Measurements from ENCODE around the gene EXOC6B.
"Not testable (repeated sequence)": the region's sequence is repeated elsewhere in the genome, so short reads cannot be mapped to it uniquely, and the experiment has no call there.

EXOC6B gene

GRCh38 chr2:72496479-72496878 is 329.4 kb downstream of the EXOC6B start:
- H3K18ac ChIP-seq (ENCODE audit: low read length) = no peak overlapping the region
- no peak overlapping the region for H3K27ac ChIP-seq (ENCODE audit: low read depth, low read length)
- H3K4me1 ChIP-seq (ENCODE audit: control insufficient read depth in 1 of 2, insufficient read depth in 2 of 2, low read length in 2 of 2) = no peaks in the 10 kb centered on the region
- no peak overlapping the region for H3K4ac ChIP-seq (ENCODE audit: low read depth, low read length)
- H3K9ac ChIP-seq (ENCODE audit: low read length) = no peak overlapping the region
- no peaks in the 10 kb centered on the region for H3K79me2 ChIP-seq (ENCODE audit: control insufficient read depth, insufficient read depth, low read length, poor library complexity)
- no peak overlapping the region for H4K91ac ChIP-seq (ENCODE audit: low read depth, low read length)
- H4K8ac ChIP-seq (ENCODE audit: low read depth, low read length) = no peak overlapping the region
- H4K12ac ChIP-seq (ENCODE audit: low read depth, low read length) = no peak overlapping the region
- no peak overlapping the region for H2BK5ac ChIP-seq (ENCODE audit: low read depth, low read length, poor library complexity)
- H2BK120ac ChIP-seq (ENCODE audit: insufficient read depth, low read length, poor library complexity) = no peak overlapping the region
- H3K79me1 ChIP-seq (ENCODE audit: low read length) = no peaks in the 10 kb centered on the region
- no peak overlapping the region for H2BK12ac ChIP-seq (ENCODE audit: low read length)
- H2AFZ ChIP-seq (ENCODE audit: insufficient read depth, low read length, poor library complexity) = no peak overlapping the region
- no peak overlapping the region for H3K23ac ChIP-seq (ENCODE audit: low read length)
- H2AK5ac ChIP-seq (ENCODE audit: low read length) = no peak overlapping the region
- no peak overlapping the region for H3K14ac ChIP-seq (ENCODE audit: low read length)
- H3K27me3 ChIP-seq (ENCODE audit: insufficient read depth, low read length) = no peaks in the 10 kb centered on the region
- H3K4me3 ChIP-seq (ENCODE audit: low read depth, low read length) = no peak overlapping the region
- no peak overlapping the region for H3K4me2 ChIP-seq (ENCODE audit: low read length)
- H3K9me3 ChIP-seq (ENCODE audit: insufficient read depth, low read depth, low read length) = no peaks in the 10 kb centered on the region
- peaks cover 0 to 2% of the 10 kb centered on the region in 2 experiments for H3K36me3 ChIP-seq (ENCODE audit: control insufficient read depth in 1 of 2, insufficient read depth in 2 of 2, low read length in 2 of 2)
- no peak for DNase-seq

- Histone ChIP-seq H3K4ac (ENCODE audit: low read depth, low read length) (no peak overlapping the region), H2BK120ac (ENCODE audit: insufficient read depth, low read length, poor library complexity) (no peak overlapping the region), H4K8ac (ENCODE audit: low read depth, low read length) (no peak overlapping the region), H3K4me3 (ENCODE audit: low read depth, low read length) (no peak overlapping the region), H3K4me2 (ENCODE audit: low read length) (no peak overlapping the region), H3K79me2 (ENCODE audit: control insufficient read depth, insufficient read depth, low read length, poor library complexity) (no peaks in the 10 kb centered on the region), H4K91ac (ENCODE audit: low read depth, low read length) (no peak overlapping the region), H3K36me3 (ENCODE audit: control insufficient read depth in 1 of 2, insufficient read depth in 2 of 2, low read length in 2 of 2) (peaks cover 0 to 2% of the 10 kb centered on the region in 2 experiments), H2BK5ac (ENCODE audit: low read depth, low read length, poor library complexity) (no peak overlapping the region), H3K9me3 (ENCODE audit: insufficient read depth, low read depth, low read length) (no peaks in the 10 kb centered on the region), H3K18ac (ENCODE audit: low read length) (no peak overlapping the region), H3K23ac (ENCODE audit: low read length) (no peak overlapping the region), H3K4me1 (ENCODE audit: control insufficient read depth in 1 of 2, insufficient read depth in 2 of 2, low read length in 2 of 2) (no peaks in the 10 kb centered on the region), H2BK12ac (ENCODE audit: low read length) (no peak overlapping the region), H3K27me3 (ENCODE audit: insufficient read depth, low read length) (no peaks in the 10 kb centered on the region), H4K12ac (ENCODE audit: low read depth, low read length) (no peak overlapping the region), H3K14ac (ENCODE audit: low read length) (no peak overlapping the region), H2AFZ (ENCODE audit: insufficient read depth, low read length, poor library complexity) (no peak overlapping the region), H3K9ac (ENCODE audit: low read length) (no peak overlapping the region), H2AK5ac (ENCODE audit: low read length) (no peak overlapping the region), H3K27ac (ENCODE audit: low read depth, low read length) (no peak overlapping the region), H3K79me1 (ENCODE audit: low read length) (no peaks in the 10 kb centered on the region)
- DNase-seq = no peak
- no CpG with 5 or more reads among the region's 1 CpG for WGBS (ENCODE audit: extremely low coverage, insufficient coverage, insufficient read length)
Observed at GRCh38 chr2:72494392-72494791, 331.4 kb downstream of the EXOC6B start.

- H3K27me3 ChIP-seq (ENCODE audit: insufficient read depth, low read length); H2AK5ac ChIP-seq (ENCODE audit: low read length); H3K9me3 ChIP-seq (ENCODE audit: insufficient read depth, low read depth, low read length); H3K4me1 ChIP-seq (ENCODE audit: control insufficient read depth in 1 of 2, insufficient read depth in 2 of 2, low read length in 2 of 2); H2BK5ac ChIP-seq (ENCODE audit: low read depth, low read length, poor library complexity); H4K12ac ChIP-seq (ENCODE audit: low read depth, low read length); H3K9ac ChIP-seq (ENCODE audit: low read length); H3K18ac ChIP-seq (ENCODE audit: low read length); H4K8ac ChIP-seq (ENCODE audit: low read depth, low read length); H3K4me3 ChIP-seq (ENCODE audit: low read depth, low read length); H2BK120ac ChIP-seq (ENCODE audit: insufficient read depth, low read length, poor library complexity); H2AFZ ChIP-seq (ENCODE audit: insufficient read depth, low read length, poor library complexity); H3K4ac ChIP-seq (ENCODE audit: low read depth, low read length); DNase-seq; H3K23ac ChIP-seq (ENCODE audit: low read length); H4K91ac ChIP-seq (ENCODE audit: low read depth, low read length); H3K79me1 ChIP-seq (ENCODE audit: low read length); H3K4me2 ChIP-seq (ENCODE audit: low read length); H3K36me3 ChIP-seq (ENCODE audit: control insufficient read depth in 1 of 2, insufficient read depth in 2 of 2, low read length in 2 of 2); H3K79me2 ChIP-seq (ENCODE audit: control insufficient read depth, insufficient read depth, low read length, poor library complexity); H2BK12ac ChIP-seq (ENCODE audit: low read length); H3K27ac ChIP-seq (ENCODE audit: low read depth, low read length); H3K14ac ChIP-seq (ENCODE audit: low read length): not testable (repeated sequence)
- no CpG with 5 or more reads among the region's 1 CpG for WGBS (ENCODE audit: extremely low coverage, insufficient coverage, insufficient read length)
Observed at GRCh38 chr2:72484622-72485021, 341.2 kb downstream of the EXOC6B start.

GRCh38 chr2:72483346-72483745 is 342.5 kb downstream of the EXOC6B start:
- Histone ChIP-seq H3K27me3 (ENCODE audit: insufficient read depth, low read length) (no peaks in the 10 kb centered on the region), H3K9ac (ENCODE audit: low read length) (no peak overlapping the region), H2AK5ac (ENCODE audit: low read length) (no peak overlapping the region), H3K36me3 (ENCODE audit: control insufficient read depth in 1 of 2, insufficient read depth in 2 of 2, low read length in 2 of 2) (no peaks in the 10 kb centered on the region), H3K4me3 (ENCODE audit: low read depth, low read length) (no peak overlapping the region), H3K18ac (ENCODE audit: low read length) (no peak overlapping the region), H3K23ac (ENCODE audit: low read length) (no peak overlapping the region), H3K4me1 (ENCODE audit: control insufficient read depth in 1 of 2, insufficient read depth in 2 of 2, low read length in 2 of 2) (no peaks in the 10 kb centered on the region), H3K9me3 (ENCODE audit: insufficient read depth, low read depth, low read length) (no peaks in the 10 kb centered on the region), H3K4ac (ENCODE audit: low read depth, low read length) (no peak overlapping the region), H2BK12ac (ENCODE audit: low read length) (no peak overlapping the region), H2BK5ac (ENCODE audit: low read depth, low read length, poor library complexity) (no peak overlapping the region), H3K79me1 (ENCODE audit: low read length) (no peaks in the 10 kb centered on the region), H3K4me2 (ENCODE audit: low read length) (no peak overlapping the region), H4K8ac (ENCODE audit: low read depth, low read length) (no peak overlapping the region), H2AFZ (ENCODE audit: insufficient read depth, low read length, poor library complexity) (no peak overlapping the region), H3K79me2 (ENCODE audit: control insufficient read depth, insufficient read depth, low read length, poor library complexity) (no peaks in the 10 kb centered on the region), H4K12ac (ENCODE audit: low read depth, low read length) (no peak overlapping the region), H2BK120ac (ENCODE audit: insufficient read depth, low read length, poor library complexity) (no peak overlapping the region), H3K14ac (ENCODE audit: low read length) (no peak overlapping the region), H3K27ac (ENCODE audit: low read depth, low read length) (no peak overlapping the region), H4K91ac (ENCODE audit: low read depth, low read length) (no peak overlapping the region)
- DNase-seq = no peak
- no CpG with 5 or more reads among the region's 2 CpGs for WGBS (ENCODE audit: extremely low coverage, insufficient coverage, insufficient read length)
